Measurements from ENCODE around the gene SCAPER.
"Not testable (repeated sequence)": the region's sequence is repeated elsewhere in the genome, so short reads cannot be mapped to it uniquely, and the experiment has no call there.

SCAPER gene

DNA sequence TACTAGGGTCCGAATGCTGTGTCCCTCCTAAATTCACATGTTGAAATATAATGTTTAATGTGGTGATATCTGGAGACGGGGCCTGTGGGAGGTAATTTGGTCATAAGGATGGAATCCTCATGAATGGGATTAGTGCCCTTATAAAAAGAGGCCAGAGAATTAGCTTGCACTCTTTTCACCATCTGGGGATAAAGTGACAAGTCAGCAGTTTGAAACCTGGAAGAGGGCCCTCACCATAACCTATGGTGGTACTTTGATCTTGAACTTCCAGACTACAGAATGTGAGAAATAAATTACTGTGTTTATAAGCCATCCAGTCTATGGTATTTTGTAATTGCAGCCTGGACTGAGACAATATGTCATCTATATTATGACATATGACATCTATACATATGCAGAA, 436.4 kb downstream of the SCAPER start:
- DNase-seq, result no peak

- DNase-seq, result no peak
Measured at GRCh38 chr15:76467136-76467535, 438.0 kb downstream of the SCAPER start.

- no peak for DNase-seq
Measured at GRCh38 chr15:76465728-76466127, 439.4 kb downstream of the SCAPER start.

GRCh38 chr15:76464247-76464646, 440.9 kb downstream of the SCAPER start:
- no peak for DNase-seq

- DNase-seq, result no peak
Measured at GRCh38 chr15:76460871-76461270, 444.3 kb downstream of the SCAPER start.

- DNase-seq, result no peak
Measured at GRCh38 chr15:76460347-76460746, 444.8 kb downstream of the SCAPER start.

DNA sequence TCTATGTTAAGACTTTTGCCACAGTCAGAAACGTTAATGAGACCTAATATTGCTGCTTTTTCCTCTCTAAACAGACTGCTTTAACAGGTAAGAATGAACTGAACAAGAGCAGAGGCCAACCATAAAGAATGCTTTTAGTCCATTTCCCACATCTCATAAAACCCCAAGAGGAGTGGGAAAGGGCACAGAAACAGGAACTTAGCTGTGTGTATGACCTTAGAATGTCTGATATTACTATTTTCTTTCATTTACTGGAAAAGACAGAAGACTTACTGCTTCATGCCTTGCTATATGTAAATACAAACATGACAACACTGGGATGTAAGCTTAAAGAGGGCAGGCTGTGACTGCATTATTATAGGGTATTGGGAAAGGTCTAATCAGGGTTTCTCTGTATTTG, 453.6 kb downstream of the SCAPER start:
- DNase-seq, result no peak

DNA sequence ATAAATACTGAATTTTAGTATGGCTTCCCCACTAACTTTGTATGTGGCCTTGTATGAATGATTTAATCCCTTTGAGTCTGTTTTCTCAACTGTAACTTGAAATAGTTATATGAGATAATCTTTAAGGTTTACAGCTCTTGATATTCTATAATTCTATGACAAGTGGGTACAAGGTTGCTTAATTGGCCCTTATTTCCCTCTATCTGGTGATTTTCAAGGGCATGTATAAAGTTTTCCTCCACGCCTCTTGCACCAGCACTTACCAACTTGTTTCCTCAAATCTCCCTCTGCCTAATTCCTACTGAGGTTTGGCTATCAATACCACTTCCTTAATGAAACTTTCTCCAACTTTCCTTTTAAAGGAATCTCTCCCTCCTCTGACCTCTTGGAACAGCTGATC, 455.7 kb downstream of the SCAPER start:
- DNase-seq, result no peak

DNA sequence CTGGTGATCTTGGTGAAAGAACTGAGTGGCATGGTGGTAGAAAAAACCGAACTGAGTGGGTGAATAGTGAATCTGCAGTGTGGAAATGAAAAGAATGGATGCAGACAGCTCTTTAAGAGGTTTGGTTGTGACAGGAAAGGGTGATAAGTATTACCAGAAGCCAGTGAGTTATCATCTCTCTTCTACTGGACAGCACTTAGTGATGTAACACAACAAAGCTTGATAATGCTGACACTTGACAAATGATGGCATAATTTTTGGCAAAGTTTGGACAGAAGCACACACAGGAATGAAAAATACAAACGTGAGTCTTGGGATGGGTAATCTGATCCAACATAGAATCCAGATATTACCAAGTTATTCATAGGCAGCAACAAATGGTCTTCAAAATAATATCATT, 456.4 kb downstream of the SCAPER start:
- no peak for DNase-seq

DNA sequence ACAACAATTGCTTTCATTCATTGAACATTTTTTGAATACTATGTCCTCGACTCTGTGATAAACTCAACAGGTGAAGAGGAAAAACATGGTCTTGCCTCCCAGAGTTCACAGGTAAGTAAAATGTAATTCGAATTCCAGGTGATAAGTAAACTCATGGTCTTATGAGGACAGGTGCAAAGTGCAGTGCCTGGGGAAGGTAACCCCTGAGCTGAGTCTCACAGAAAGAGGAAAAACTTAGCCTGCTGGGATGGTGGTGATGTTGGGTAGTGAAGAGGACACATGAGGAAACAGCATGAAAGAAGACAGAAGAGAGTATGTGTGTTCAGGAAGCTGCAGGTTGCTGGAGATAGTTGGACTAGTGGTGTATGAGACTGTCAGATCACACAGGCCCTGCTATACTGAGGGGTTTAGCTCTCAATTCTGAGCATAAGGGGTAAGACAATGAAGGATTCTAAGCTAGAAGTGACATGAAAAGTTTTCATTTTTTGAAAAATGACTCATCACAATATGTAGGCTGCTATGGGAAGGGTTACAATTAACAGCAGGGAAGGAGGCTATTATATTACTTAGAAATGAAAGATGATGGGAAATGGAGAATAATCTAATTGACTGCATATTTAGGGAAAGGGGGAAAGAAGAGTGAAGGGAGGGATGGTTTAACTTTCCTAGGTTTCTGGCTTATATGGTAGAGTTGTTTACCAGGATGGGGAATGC, 457.3 kb downstream of the SCAPER start:
- no peak for DNase-seq

DNA sequence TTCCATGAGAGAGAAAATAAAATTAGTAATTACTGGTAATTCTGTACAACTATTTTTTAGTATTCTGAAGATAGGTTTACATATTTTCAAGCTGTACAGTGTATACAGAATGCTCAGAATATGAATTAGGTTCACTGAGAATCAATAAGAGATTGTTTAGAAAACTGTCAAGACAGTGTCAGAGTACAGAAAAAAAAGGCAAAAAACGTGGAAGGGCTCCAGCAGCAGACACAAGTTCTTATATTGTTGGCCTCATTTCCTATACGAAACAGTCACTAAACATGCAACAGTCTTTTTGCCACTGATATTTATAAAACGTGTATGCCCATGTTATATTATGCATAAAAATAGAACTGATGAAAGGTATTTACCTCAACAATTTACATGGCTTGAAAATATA, 464.7 kb downstream of the SCAPER start:
- no peak for DNase-seq

GRCh38 chr15:76439542-76439941, 465.6 kb downstream of the SCAPER start:
- DNase-seq, result no peak

GRCh38 chr15:76433798-76434400, 471.2 kb downstream of the SCAPER start:
- DNase-seq, result no peak

DNA sequence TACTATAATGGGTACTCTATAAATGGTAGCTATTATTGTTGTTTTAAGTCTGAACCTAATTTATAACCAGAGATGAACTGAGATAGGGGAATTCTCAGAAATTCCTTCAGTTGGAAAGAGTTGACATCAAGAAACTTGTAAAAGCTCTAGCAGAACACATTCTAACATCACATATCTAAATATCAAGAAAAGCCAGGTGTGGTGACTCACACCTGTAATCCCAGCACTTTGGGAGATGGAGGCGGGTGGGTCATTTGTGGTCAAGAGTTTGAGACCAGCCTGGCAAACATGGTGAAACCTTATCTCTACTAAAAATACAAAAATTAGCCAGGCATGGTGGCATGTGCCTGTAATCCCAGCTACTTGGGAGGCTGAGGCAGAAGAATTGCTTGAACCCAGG, 472.1 kb downstream of the SCAPER start:
- DNase-seq, result not testable (repeated sequence)

- DNase-seq, result no peak
Measured at GRCh38 chr15:76432604-76433003, 472.5 kb downstream of the SCAPER start.

- DNase-seq, result no peak
Measured at GRCh38 chr15:76431971-76432370, 473.2 kb downstream of the SCAPER start.

- DNase-seq, result not testable (repeated sequence)
Measured at GRCh38 chr15:76430711-76431110, 474.4 kb downstream of the SCAPER start.

- DNase-seq, result no peak
Measured at GRCh38 chr15:76429661-76430060, 475.5 kb downstream of the SCAPER start.

DNA sequence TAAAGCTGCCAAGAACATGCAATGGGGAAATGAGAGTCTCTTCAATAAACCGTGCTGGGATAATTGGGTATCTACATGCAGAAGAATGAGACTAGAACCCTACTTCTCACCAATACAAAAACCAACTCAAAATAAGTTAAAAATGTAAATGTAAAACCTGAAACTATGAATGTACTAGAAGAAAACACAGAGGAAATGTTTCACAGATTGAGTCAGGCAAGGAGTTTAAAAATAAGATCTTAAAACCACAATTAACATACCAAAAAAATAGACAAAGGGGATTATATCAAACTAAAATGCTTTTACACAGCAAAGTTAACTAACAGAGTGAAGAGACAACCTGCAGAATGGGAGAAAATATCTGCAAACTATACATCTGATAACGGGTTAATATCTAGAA, 478.2 kb downstream of the SCAPER start:
- no peak for DNase-seq

- DNase-seq, result no peak
Measured at GRCh38 chr15:76418352-76419140, 486.6 kb downstream of the SCAPER start.

DNA sequence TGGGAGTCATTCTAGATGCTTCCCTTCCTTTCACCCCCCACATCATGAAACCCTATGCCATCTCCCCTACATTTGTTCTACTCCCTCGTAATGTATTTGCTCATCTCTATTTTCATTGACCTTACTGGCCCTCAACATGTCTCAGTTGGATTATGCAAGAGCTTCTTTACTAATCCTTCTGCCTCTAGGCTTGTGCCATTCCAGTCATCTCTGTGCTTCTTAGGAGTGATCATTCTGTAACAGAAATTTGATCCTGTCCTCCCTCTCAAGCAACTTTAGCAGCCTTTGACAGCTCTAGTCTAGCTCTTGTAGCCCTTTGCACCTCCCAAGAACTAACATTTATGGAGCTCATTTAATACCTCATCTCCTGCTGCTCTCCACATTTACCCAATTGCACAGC, 503.9 kb downstream of the SCAPER start:
- no peak for DNase-seq

- no peak for DNase-seq
Measured at GRCh38 chr15:76398317-76399104, 506.6 kb downstream of the SCAPER start.

DNA sequence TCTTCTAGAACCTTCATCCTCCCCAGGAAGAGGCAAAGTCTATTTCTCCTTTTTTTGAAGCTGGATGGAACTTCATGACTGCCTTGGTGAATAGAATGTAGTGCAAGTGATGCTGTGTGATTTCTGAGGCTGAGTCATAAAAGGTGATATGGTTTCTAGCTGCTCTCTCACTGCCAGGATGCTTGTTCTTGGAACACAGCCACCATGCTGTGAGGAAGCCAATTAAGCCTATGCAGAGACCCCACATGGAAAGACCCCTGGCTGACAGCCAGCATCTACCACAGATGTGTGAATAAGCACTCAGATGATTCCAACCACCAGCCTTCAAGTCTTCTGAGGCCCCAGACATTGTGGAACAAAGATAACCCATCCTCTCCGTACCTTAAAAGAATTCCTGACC, 511.5 kb downstream of the SCAPER start:
- DNase-seq, result no peak

All from right forelimb (tissue), 1 donor.